ENCODE measurements around the gene CCL8.

DNA sequence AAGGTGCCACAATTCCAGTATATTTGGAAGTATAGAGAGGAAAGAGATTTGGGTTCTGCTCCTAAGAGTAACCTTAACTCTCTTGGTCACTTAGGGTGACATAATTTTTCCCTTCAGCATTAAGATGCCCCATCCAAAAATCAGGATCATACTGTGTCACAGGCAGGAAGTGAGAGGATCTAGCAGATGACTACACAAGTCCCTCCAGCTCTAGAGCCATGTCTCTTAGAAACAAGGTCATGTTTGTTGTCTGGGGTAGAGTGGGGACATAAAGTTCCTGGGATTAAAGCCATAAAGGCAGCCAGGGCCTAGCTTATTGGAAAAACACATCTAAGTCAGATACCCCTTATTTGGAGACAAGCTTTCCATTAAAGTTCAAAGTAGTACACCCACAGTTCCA is 2.7 kb downstream of the CCL8 start:
- TF ChIP-seq, protein P1, sequence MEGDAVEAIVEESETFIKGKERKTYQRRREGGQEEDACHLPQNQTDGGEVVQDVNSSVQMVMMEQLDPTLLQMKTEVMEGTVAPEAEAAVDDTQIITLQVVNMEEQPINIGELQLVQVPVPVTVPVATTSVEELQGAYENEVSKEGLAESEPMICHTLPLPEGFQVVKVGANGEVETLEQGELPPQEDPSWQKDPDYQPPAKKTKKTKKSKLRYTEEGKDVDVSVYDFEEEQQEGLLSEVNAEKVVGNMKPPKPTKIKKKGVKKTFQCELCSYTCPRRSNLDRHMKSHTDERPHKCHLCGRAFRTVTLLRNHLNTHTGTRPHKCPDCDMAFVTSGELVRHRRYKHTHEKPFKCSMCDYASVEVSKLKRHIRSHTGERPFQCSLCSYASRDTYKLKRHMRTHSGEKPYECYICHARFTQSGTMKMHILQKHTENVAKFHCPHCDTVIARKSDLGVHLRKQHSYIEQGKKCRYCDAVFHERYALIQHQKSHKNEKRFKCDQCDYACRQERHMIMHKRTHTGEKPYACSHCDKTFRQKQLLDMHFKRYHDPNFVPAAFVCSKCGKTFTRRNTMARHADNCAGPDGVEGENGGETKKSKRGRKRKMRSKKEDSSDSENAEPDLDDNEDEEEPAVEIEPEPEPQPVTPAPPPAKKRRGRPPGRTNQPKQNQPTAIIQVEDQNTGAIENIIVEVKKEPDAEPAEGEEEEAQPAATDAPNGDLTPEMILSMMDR (IDR thresholded peaks at IDR 0.05; ENCODE audit: borderline replicate concordance, extremely low read depth, low read length, poor library complexity, severe bottlenecking), result no peak
- TF ChIP-seq EZH2 (IDR thresholded peaks at IDR 0.05; ENCODE audit: borderline replicate concordance, low read depth, low read length, severe bottlenecking), result no peak

Data from DND-41 (cell line).